Measurements from ENCODE around the gene TMEM235.
"Not testable (repeated sequence)": the region's sequence is repeated elsewhere in the genome, so short reads cannot be mapped to it uniquely, and the experiment has no call there.

The TMEM235 gene

GRCh38 chr17:78219396-78220150 lies 11.9 kb upstream of the TMEM235 start:
- no peak for DNase-seq

- DNase-seq: no peak
These were observed 8.4 kb upstream of the TMEM235 start for GRCh38 chr17:78223061-78223460.

- DNase-seq: no peak
These were observed 7.7 kb upstream of the TMEM235 start for GRCh38 chr17:78223765-78224164.

GRCh38 chr17:78224231-78225087 lies 7.0 kb upstream of the TMEM235 start:
- no peak for DNase-seq

- no peak for DNase-seq
These were observed 6.2 kb upstream of the TMEM235 start for GRCh38 chr17:78225088-78225865.

- DNase-seq: no peak
These were observed 5.2 kb upstream of the TMEM235 start for GRCh38 chr17:78226055-78226758.

- no peak for DNase-seq
These were observed 4.5 kb upstream of the TMEM235 start for GRCh38 chr17:78226759-78227454.

GRCh38 chr17:78227455-78227916 lies 3.9 kb upstream of the TMEM235 start:
- DNase-seq: no peak

GRCh38 chr17:78228176-78228575 lies 3.3 kb upstream of the TMEM235 start:
- DNase-seq: no peak

GRCh38 chr17:78230252-78230962 lies 1.0 kb upstream of the TMEM235 start:
- no peak for DNase-seq

- DNase-seq: no peak
These were observed 794 bp downstream of the TMEM235 start for GRCh38 chr17:78231991-78232858.

GRCh38 chr17:78232859-78233173 lies 1.4 kb downstream of the TMEM235 start:
- no peak for DNase-seq

- no peak for DNase-seq
These were observed 2.2 kb downstream of the TMEM235 start for GRCh38 chr17:78233678-78234077.

GRCh38 chr17:78234261-78234865 lies 2.9 kb downstream of the TMEM235 start:
- DNase-seq: no peak

GRCh38 chr17:78235022-78235421 lies 3.6 kb downstream of the TMEM235 start:
- not testable (repeated sequence) for DNase-seq

- no peak for DNase-seq
These were observed 4.5 kb downstream of the TMEM235 start for GRCh38 chr17:78235885-78236284.

GRCh38 chr17:78236362-78237127 lies 5.1 kb downstream of the TMEM235 start:
- DNase-seq: no peak

- DNase-seq: no peak
These were observed 6.1 kb downstream of the TMEM235 start for GRCh38 chr17:78237401-78238012.
